Hepatocyte (in vitro differentiated cells): ENCODE results near the gene MAP7D3. TPM values are rescaled to one million over a fixed set of nuclear protein-coding genes. Genes with fewer than 3 reads are reported as not detected.

Experiments used
- DNase-seq: peaks from one replicate; pipeline ENCODE4 v3.0.0-alpha.2; 2016; ENCODE audit warnings: low spot score
- H2AFZ ChIP-seq: fragments of 200-600 bp; sonication (generic); 2 replicates; pipeline ENCODE4 v1.6.0; 2016; ENCODE audit warnings: antibody characterized with exemption, mild to moderate bottlenecking
- H3K27ac ChIP-seq: fragments of 200-600 bp; sonication (generic); 2 replicates; pipeline ENCODE4 v1.5.1; 2016; ENCODE audit warnings: mild to moderate bottlenecking
- H3K27me3 ChIP-seq: fragments of 200-600 bp; sonication (generic); 2 replicates; pipeline ENCODE4 v1.6.1; 2016
- H3K36me3 ChIP-seq: fragments of 200-600 bp; sonication (generic); replicated peaks from 2 replicates; pipeline ENCODE4 v1.5.1; 2016; ENCODE audit warnings: low read depth; ENCODE audit not compliant: insufficient read depth
- H3K4me1 ChIP-seq: fragments of 200-600 bp; sonication (generic); 2 replicates; pipeline ENCODE4 v1.5.1; 2016; ENCODE audit warnings: mild to moderate bottlenecking, moderate library complexity; ENCODE audit not compliant: insufficient read depth
- H3K4me2 ChIP-seq: fragments of 200-600 bp; sonication (generic); 2 replicates; pipeline ENCODE4 v1.6.0; 2016
- H3K4me3 ChIP-seq: fragments of 200-600 bp; sonication (generic); 2 replicates; pipeline ENCODE4 v1.5.1; 2016; ENCODE audit warnings: mild to moderate bottlenecking
- H3K79me2 ChIP-seq: fragments of 200-600 bp; sonication (generic); 2 replicates; pipeline ENCODE4 v1.6.0; 2017; ENCODE audit warnings: mild to moderate bottlenecking
- H3K9me2 ChIP-seq: fragments of 200-600 bp; sonication (generic); replicated peaks from 2 replicates; pipeline ENCODE4 v1.6.0; 2017; ENCODE audit warnings: mild to moderate bottlenecking; ENCODE audit not compliant: insufficient read depth
- H3K9me3 ChIP-seq: fragments of 200-600 bp; sonication (generic); 2 replicates; pipeline ENCODE4 v1.5.1; 2016; ENCODE audit warnings: low read depth, mild to moderate bottlenecking
- H4K20me1 ChIP-seq: fragments of 200-600 bp; sonication (generic); 2 replicates; pipeline ENCODE4 v1.6.0; 2016; ENCODE audit warnings: mild to moderate bottlenecking; ENCODE audit not compliant: insufficient read depth, poor library complexity, severe bottlenecking
- CTCF ChIP-seq: fragments of 200-600 bp; sonication (generic); IDR thresholded peaks from 2 replicates; pipeline ENCODE4 v1.5.1; 2016; ENCODE audit warnings: antibody characterized with exemption, mild to moderate bottlenecking; ENCODE audit not compliant: poor library complexity
- EZH2 ChIP-seq: fragments of 200-600 bp; sonication (generic); IDR thresholded peaks from 2 replicates; pipeline ENCODE4 v1.6.1; 2016; ENCODE audit warnings: antibody characterized with exemption, mild to moderate bottlenecking, borderline replicate concordance
- EZH2phosphoT487 ChIP-seq: fragments of 200-600 bp; sonication (generic); IDR thresholded peaks from one replicate; pipeline ENCODE4 v1.6.1; 2018; ENCODE audit warnings: antibody characterized with exemption, mild to moderate bottlenecking, low read depth, moderate library complexity; ENCODE audit not compliant: unreplicated experiment, severe bottlenecking
- WGBS: methylation state at CpG from one replicate; pipeline ENCODE4 v1.1.6; 2016; ENCODE audit warnings: low lambda C conversion rate; ENCODE audit errors: missing lambda C conversion rate; 5-methylcytosine and 5-hydroxymethylcytosine counted together
- polyA plus RNA-seq: library from polyadenylated mRNA; unstranded; fragments of >200 nt; fragmentation: Nextera tagmentation; extraction: Ambion mirVana; gene quantifications from 2 replicates; pipeline ENCODE4 v1.2.1, GENCODE V29; 2016
- total RNA-seq: library from RNA; depleted of rRNA; stranded (reverse); fragments of >200 nt; gene quantifications from 2 replicates; pipeline ENCODE4 v1.2.3, GENCODE V29; 2014

MAP7D3 gene
- total and polyA plus RNA-seq, 2 experiments from 2014 or later = 3.9 to 6.8 TPM

- DNase-seq = no peak
- no peak overlapping the region for H3K4me2 ChIP-seq
- no peaks in the 10 kb centered on the region for H3K4me1 ChIP-seq
- H3K79me2 ChIP-seq = no peaks in the 10 kb centered on the region
- no peaks in the 10 kb centered on the region for H4K20me1 ChIP-seq
- no peaks in the 10 kb centered on the region for H3K9me2 ChIP-seq
- H2AFZ ChIP-seq = no peak overlapping the region
- H3K27ac ChIP-seq = no peak overlapping the region
- H3K27me3 ChIP-seq = no peaks in the 10 kb centered on the region
- WGBS = 75% methylated on average over 4 of the region's 4 CpGs
- no peaks in the 10 kb centered on the region for H3K36me3 ChIP-seq
- H3K9me3 ChIP-seq = no peaks in the 10 kb centered on the region
- TF ChIP-seq CTCF (no peak), EZH2phosphoT487 (no peak), EZH2 (no peak)
- H3K4me3 ChIP-seq = no peak overlapping the region
Observed at GRCh38 chrX:136220540-136220939, 30.7 kb downstream of the MAP7D3 start.

- 82% methylated on average over 5 of the region's 5 CpGs for WGBS
- Histone ChIP-seq H3K9me2 (no peaks in the 10 kb centered on the region), H3K9me3 (no peaks in the 10 kb centered on the region)
Observed at GRCh38 chrX:136219893-136220292, 31.3 kb downstream of the MAP7D3 start.

GRCh38 chrX:136215559-136215958 is 35.6 kb downstream of the MAP7D3 start:
- Histone ChIP-seq H3K4me1 (no peaks in the 10 kb centered on the region), H3K4me2 (no peak overlapping the region), H3K27ac (no peak overlapping the region), H4K20me1 (no peaks in the 10 kb centered on the region), H3K36me3 (no peaks in the 10 kb centered on the region), H3K9me3 (no peaks in the 10 kb centered on the region), H3K4me3 (no peak overlapping the region), H3K79me2 (no peaks in the 10 kb centered on the region), H3K9me2 (no peaks in the 10 kb centered on the region), H2AFZ (no peak overlapping the region), H3K27me3 (no peaks in the 10 kb centered on the region)
- DNase-seq = no peak
- no peak for TF ChIP-seq EZH2

More at GRCh38 chrX:136219893-136220292, 31.3 kb downstream of the MAP7D3 start:
- Histone ChIP-seq H3K27me3 (no peaks in the 10 kb centered on the region), H3K27ac (no peak overlapping the region), H3K4me2 (no peak overlapping the region), H3K4me1 (no peaks in the 10 kb centered on the region), H3K79me2 (no peaks in the 10 kb centered on the region), H4K20me1 (no peaks in the 10 kb centered on the region), H2AFZ (no peak overlapping the region), H3K4me3 (no peak overlapping the region), H3K36me3 (no peaks in the 10 kb centered on the region)
- TF ChIP-seq EZH2phosphoT487 (no peak), CTCF (no peak), EZH2 (no peak)
- DNase-seq = no peak

- Histone ChIP-seq H3K27ac (peak overlapping the region; percentile 48), H3K4me3 (no peak overlapping the region), H3K4me2 (no peak overlapping the region), H3K36me3 (no peaks in the 10 kb centered on the region), H2AFZ (no peak overlapping the region), H3K9me3 (no peaks in the 10 kb centered on the region), H3K27me3 (no peaks in the 10 kb centered on the region), H3K79me2 (no peaks in the 10 kb centered on the region), H3K4me1 (no peaks in the 10 kb centered on the region), H3K9me2 (no peaks in the 10 kb centered on the region), H4K20me1 (no peaks in the 10 kb centered on the region)
- 54% methylated on average over 7 of the region's 7 CpGs for WGBS
- TF ChIP-seq CTCF (no peak), EZH2 (no peak), EZH2phosphoT487 (no peak)
- DNase-seq = peak; percentile 19
Observed at GRCh38 chrX:136214551-136214950, 36.6 kb downstream of the MAP7D3 start.
